Activated effector memory CD4-positive, alpha-beta T cell treated with anti-CD3 and anti-CD28 coated beads, Interleukin-2, amount 50 U/mL, for 16 hours (primary cell): Measurements from ENCODE around the gene LRRC27.

Experiments used
- DNase-seq: peaks from one replicate; pipeline ENCODE4 v3.0.0-alpha.2; 2020

LRRC27 gene

GRCh38 chr10:132339276-132339675 is 7.3 kb downstream of the LRRC27 start:
- no peak for DNase-seq

- no peak for DNase-seq
These were observed 9.0 kb downstream of the LRRC27 start for GRCh38 chr10:132341017-132341416.

DNA sequence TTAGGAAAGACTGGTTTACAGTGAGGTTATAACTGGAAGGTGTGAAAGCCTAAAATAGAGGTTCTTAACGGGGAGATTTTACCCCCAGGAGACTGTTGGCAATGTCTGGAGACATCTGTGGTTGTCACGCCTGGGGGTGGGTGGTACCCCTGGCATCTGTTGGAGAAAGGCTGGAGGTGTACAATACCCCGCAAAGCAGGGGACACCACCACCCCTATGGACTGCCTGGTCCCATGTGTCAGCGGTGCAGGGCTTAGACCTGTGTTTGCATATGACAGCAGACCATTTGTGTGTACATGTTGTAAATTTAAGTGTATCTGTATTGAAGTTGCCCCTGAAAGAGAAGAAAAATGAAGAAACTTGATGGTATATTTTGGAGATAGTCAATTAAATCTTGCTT is 9.8 kb downstream of the LRRC27 start:
- DNase-seq, result no peak

DNA sequence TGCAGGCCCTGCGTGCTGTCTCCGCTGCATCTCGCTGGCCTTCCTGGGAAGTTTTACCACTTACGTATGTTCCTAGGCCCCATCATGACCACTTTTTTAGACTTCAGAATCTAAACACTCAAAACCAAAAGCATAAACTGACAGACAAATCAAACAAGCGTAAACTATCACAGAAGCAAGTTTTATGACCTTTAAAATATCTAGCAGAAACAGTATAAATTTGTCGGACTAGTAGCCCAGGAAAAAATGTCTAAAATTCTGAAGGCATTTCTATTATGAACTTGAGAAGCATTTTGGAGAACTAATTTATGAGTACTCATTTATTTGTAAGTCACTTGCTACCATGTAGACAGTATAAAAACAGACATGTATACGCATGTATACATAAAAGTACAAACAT is 10.6 kb downstream of the LRRC27 start:
- no peak for DNase-seq

DNA sequence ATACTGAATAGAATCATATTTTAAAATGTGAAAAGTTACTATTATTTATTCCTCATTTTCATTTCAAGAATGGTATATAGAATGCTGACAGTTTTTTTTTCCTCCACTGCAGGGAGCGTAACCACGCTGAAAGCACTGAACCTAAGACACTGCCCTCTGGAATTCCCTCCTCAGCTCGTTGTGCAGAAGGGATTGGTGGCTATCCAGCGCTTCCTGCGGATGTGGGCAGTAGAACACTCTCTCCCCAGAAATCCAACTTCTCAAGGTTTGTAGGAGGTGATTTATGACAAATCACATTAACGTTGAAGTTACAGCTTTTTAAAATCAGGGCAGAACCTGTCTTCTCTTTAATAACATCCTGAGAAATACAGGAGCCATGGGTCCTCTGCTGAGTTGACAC is 12.4 kb downstream of the LRRC27 start:
- no peak for DNase-seq

- DNase-seq, result no peak
These were observed 13.4 kb downstream of the LRRC27 start for GRCh38 chr10:132345345-132345744.

DNA sequence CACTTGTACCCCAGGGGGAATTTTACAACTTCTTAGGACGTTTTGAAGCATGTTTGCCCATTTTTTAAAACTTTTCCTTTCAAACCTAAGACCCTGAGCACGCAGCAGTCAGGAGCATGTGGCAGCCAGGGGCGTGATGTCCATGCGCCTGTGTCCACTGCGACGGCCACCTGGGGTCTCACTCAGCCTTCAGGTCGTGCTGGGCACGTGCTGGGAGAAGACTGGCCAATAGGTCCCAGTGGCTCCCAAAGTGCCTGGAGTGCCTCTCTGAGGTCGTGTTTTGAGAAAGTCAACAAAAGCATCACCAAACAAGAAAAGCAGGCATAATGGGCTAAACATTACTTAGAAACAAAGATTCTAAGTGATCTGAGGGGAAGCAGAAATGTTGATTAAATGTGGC is 14.8 kb downstream of the LRRC27 start:
- no peak for DNase-seq

DNA sequence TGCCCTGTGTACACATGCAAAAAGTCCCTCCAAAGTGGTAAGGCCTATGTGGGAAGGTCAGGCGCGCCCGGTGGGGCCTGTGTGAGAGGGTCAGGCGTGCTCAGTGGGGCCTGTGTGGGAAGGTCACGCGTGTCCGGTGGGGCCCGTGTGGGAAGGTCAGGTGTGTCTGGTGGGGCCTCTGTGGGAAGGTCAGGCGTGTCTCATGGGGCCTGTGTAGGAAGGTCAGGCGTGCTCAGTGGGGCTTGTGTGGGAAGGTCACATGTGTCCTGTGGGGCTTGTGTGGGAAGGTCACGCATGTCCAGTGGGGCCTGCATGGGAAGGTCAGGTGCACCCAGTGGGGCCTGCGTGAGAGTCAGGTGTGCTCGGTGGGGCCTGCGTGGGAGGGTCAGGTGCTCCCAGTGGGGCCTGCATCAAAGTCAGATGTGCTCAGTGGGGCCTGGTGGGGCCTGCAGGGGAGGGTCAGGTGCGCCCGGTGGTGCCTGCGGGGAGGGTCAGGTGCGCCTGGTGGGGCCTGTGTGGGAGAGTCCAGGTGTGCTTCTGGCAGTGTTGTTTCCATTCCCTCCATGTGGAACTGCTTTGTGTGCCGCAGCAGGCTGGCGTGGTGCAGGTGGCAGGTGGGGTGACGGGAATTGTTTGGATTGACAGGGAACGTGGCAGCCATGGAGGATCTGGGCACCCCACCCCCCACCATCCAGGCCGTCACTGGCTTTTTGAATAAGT is 15.4 kb downstream of the LRRC27 start:
- no peak for DNase-seq

DNA sequence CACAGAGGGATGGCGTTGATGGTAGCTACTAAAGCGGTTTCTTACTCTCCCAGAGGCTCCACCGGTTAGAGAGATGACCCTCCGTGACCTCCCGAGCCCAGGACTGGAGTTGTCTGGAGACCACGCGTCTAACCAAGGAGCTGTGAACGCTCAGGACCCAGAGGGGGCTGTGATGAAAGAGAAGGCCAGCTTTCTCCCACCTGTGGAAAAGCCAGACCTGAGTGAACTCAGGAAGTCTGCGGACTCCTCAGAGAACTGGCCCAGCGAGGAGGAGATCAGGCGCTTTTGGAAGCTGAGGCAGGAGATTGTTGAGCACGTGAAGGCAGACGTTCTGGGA is 15.9 kb downstream of the LRRC27 start:
- DNase-seq, result no peak

DNA sequence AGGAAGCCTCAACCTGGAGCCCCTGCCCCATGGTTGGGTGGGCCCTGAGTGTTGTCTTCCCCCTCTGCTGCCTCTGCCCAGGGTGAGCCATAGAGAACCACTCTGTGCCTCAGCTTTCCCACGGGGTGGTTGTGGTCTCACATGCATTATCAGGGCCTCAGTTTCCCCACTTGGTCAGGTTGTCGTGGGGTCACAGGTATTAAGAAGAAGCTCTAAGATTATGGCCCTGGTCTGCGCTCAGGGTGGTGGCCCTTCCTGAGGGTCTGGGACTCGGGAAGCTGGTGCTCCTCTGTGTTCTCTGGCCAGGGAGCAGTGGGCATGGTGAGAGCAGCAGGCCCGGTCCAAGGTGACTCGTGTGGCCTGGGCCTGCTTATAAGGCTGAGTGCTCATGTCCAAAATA is 17.8 kb downstream of the LRRC27 start:
- DNase-seq, result no peak

DNA sequence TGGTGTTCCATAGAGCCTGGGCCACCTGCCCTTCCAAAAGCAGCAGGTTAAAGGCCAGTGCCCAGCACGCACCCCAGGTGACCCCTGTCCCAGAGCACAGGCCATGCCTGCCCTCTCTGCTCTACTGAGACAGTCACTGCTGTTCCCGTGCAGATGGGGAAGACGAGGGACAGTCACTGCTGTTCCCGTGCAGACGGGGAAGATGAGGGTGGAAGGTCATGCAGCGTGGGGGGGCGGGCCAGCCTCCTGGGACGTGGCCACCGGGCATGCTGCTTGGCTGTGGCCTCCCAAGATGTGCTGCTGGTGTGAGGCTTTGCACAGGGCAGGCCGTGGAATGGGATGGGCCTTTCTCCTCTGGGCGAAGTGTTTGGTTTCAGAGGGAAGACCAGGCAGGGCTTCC is 18.4 kb downstream of the LRRC27 start:
- DNase-seq, result no peak

DNA sequence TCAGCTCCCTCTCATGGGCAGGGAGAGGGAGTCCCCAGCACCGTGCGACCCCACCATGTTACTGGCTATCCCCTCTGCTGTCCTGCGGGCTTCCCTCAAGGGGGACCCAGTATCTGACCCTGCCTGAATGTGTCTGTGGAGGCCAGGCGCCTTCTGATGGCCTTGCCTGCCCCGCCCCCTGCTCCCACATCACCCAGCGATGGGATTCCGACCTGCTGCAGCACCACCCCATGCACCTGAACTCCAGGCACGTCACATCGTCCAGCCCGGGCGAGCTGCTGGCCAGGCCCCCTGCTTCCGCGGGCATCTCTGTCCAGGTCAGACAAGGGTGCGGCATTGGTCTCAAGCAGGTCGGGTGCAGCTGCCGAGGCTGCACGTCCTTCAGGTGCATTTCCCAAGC is 19.0 kb downstream of the LRRC27 start:
- DNase-seq, result no peak

- DNase-seq, result no peak
These were observed 19.6 kb downstream of the LRRC27 start for GRCh38 chr10:132351611-132352010.

DNA sequence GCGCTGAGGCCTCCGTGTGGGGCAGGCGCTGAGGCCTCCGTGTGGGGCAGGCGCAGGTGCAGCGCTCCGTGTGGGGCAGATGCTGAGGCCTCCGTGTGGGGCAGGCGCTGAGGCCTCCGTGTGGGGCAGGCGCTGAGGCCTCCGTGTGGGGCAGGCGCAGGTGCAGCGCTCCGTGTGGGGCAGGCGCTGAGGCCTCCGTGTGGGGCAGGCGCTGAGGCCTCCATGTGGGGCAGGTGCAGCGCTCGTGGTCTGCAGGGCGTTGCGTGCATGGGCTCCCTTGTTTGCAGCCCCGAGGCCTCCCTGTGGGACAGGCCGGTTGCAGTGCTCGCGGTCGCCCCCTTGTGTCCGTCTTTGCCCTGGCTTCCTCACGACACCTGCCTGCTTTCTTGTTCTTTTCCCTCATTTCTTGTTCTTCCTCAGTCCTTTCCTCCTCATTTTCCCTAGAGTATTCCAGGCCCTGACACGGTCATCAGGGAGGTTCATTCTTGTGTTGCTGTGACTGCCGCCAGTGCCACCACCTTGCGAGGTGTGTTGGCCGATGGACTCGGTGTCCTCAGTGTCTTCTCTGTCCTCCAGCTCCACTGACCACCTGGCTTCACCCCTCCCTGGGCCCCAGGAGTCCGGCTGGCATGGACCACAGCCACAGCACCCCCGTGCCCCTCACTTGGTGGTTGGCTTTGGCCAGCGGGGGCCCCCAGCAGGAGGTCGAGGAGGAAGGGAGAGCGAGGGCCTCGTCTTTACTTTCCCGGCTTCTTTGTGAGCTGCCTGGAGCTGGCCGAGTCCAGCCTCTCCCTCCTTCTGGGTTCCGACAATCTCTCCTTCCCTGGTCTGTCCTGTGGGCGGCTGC is 20.7 kb downstream of the LRRC27 start:
- DNase-seq, result peak; percentile 89

DNA sequence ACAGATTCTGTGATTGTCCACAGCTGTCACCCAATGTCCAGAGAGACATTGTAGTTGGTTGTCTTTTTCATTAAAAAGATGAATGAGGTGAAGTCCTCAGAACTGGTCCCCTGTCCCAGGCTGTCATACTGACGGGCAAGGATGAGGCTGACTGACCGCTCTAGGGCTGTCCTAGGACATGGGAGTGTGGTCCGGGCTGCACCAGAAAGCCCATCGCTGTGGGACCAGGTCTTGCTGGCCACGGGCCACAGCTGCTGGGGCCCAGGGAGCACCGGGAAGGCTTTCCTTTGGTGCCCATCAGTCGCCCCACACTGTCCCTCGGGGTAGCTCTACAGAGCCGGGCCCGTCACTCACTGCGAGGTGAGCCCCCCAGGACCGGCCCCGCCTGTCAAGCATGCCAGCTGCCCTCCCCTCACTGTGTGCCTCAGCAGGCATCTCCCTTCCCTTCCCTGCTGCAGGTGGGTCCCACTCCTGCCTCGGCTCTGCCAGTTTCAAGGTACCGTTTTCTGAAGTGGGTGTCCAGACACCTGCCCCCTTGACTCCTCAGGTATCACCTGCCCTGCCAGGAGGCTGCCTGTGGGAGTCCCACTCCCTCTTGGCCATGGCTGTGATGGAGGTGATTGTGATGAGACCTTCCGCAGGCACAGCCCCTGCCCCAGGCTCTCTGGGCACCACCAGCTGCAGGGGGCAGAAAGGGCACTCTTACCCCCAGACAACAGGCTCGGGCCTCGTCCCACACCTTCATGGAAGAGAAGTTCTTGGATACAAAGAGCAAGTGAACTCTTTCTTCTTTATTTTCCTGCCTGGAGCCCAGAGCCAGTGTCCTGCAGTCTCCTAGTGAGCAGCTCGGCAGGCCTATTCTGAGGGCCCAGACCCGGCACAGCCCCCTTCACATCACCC is 21.7 kb downstream of the LRRC27 start:
- DNase-seq, result peak; percentile 54

GRCh38 chr10:132354356-132355094 is 22.5 kb downstream of the LRRC27 start:
- peak; percentile 54 for DNase-seq

DNA sequence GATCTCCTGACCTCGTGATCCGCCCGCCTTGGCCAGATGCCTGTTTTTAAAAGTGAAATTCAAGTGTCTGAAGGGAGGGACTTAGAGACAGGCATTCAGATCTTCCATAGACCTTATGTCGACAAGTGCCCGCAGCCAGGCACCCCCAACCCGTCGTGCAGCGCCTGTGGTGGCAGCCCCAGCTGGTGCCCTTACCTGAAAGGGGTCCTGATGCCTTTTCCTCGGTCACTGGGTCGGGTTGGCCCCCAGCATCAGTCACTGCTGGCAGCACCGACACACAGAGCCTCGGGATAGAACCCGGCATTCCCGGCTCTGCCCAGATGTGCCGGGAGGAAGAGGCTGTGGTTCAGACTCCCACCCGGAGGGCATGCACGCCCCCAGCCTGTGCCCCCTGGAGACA is 23.3 kb downstream of the LRRC27 start:
- DNase-seq, result no peak

GRCh38 chr10:132355754-132356153 is 23.8 kb downstream of the LRRC27 start:
- peak; percentile 16 for DNase-seq

DNA sequence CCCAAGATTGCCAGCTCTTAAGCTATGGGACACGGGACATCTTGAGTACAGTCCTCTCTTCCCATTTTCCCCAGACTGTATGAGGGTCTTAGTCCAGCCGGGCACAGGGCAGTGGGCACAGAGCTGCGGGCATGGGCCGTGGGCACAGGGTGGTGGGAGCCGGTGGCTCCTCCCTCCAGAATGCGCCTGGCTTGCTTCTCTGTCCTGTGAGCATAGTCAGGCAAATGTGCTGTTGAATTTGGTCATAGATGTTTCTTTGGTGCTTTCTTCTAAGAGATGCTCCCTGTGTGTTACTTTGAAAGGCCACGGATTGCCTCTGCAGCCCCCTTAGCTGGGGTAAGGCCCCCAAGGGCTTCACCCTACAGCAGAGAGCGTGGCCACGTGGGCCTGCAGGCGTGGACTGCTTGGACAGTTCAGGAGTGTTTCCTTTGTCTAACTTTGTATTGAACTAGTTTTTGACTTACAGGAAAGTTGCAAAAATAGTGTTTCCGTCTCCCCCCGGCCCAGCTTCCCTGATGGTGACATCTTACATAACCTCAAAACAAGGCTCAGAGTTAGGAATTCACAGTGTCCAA is 24.7 kb downstream of the LRRC27 start:
- DNase-seq, result no peak

- DNase-seq, result no peak
These were observed 25.5 kb downstream of the LRRC27 start for GRCh38 chr10:132357286-132358058.

DNA sequence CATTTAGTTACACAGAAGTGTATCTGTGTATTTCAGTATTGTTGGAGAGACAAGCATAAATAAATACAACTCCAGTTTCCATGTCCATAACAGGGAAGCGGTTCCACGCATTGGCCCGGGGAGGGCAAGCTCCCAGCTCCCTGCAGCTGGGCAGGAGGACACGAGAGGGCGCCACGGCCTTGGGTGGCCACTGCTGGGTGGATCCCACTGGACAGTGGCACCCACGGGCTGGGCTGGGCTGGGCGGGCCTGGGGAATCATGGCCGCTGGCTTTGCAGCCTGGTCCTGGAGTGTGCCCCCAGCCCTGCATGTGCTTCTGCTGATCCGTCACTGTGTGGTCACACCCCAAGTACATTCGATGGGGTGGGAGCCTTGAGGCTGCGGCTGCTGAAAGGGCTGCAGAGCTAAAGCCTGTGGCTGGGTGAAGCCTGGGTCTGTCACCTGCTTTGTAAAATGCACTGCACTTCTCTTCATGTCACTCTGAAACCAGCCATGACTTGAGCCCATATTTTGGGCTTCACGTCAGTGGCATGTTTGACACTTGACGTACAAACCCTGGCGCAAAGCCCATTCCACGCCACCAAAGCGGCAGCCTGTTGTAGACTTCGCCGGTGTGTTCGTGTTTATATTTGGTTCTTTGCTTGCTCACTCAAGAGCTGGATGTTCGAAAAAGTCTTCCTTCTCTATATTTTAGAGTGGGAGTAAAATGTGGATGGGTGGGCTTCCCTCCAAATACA is 27.5 kb downstream of the LRRC27 start:
- DNase-seq, result no peak
